Panc1 (cell line): ENCODE results near the gene TMEM271. TPM values are rescaled to one million over a fixed set of nuclear protein-coding genes. Genes with fewer than 3 reads are reported as not detected.
A peak's percentile ranks its signal among the peaks of the same experiment; 100 is the strongest.

Experiments
- ATAC-seq: fragments of 200-7000 bp; cut with Tn5 transposase; 2 replicates; pipeline ENCODE4 v1.9.1; 2020; ENCODE audit warnings: mild to moderate bottlenecking, moderate library complexity
- BruUV-seq: library from RNA; stranded (reverse); fragments of 400-500 nt; replicated peaks from 2 replicates; lab custom pipeline; 2021; lab: Mats Ljungman, UMichigan
- CTCF ChIA-PET: fragments of 300-600 bp; sonication (Branson Sonifier 250); formaldehyde crosslinking; loops from one replicate; lab custom pipeline; 2022; ENCODE audit warnings: antibody characterized with exemption; lab: Charles Lee
- POLR2A ChIA-PET: fragments of 300-600 bp; sonication (Branson Sonifier 250); formaldehyde crosslinking; loops from one replicate; lab custom pipeline; 2022; ENCODE audit warnings: antibody characterized with exemption; lab: Charles Lee
- DNase-seq: peaks from one replicate; pipeline ENCODE4 v3.0.0-alpha.2; 2010; ENCODE audit warnings: low read depth, low spot score
- H3K27ac ChIP-seq: 2 replicates; pipeline ENCODE4 v1.5.1; 2011; ENCODE audit warnings: mild to moderate bottlenecking, low read length, inconsistent platforms
- H3K27me3 ChIP-seq: fragments of 200-500 bp; sonication (Bioruptor generic); 2 replicates; pipeline ENCODE4 v1.6.0; 2014; ENCODE audit warnings: low read length, inconsistent platforms; ENCODE audit not compliant: control insufficient read depth, insufficient read depth
- H3K36me3 ChIP-seq: fragments of 200-500 bp; sonication (Bioruptor generic); 2 replicates; pipeline ENCODE4 v1.5.1; 2014; ENCODE audit warnings: inconsistent platforms, mild to moderate bottlenecking, low read length, moderate library complexity; ENCODE audit not compliant: control insufficient read depth, insufficient read depth
- H3K4me1 ChIP-seq: 2 replicates; pipeline ENCODE4 v1.5.1; 2011; ENCODE audit warnings: inconsistent platforms, mild to moderate bottlenecking, low read length, moderate library complexity; ENCODE audit not compliant: control insufficient read depth, insufficient read depth
- H3K4me3 ChIP-seq, 2 experiments: 2 replicates each; pipeline ENCODE4 v1.5.1; 2011 to 2012; ENCODE audit warnings: low read depth in 2 of 2, low read length in 2 of 2, mild to moderate bottlenecking in 2 of 2, inconsistent platforms in 1 of 2, moderate library complexity in 1 of 2
- H3K9me3 ChIP-seq: fragments of 200-500 bp; sonication (Bioruptor generic); 2 replicates; pipeline ENCODE4 v1.5.1; 2014; ENCODE audit warnings: low read depth, mild to moderate bottlenecking, inconsistent platforms, low read length, moderate library complexity; ENCODE audit not compliant: control insufficient read depth, insufficient read depth
- POLR2AphosphoS5 ChIP-seq: IDR thresholded peaks from 2 replicates; pipeline ENCODE4 v1.6.1; 2012; ENCODE audit warnings: mild to moderate bottlenecking, low read depth, low read length, moderate library complexity
- SIN3A ChIP-seq: IDR thresholded peaks from 2 replicates; pipeline ENCODE4 v1.6.1; 2012; ENCODE audit warnings: low read depth, mild to moderate bottlenecking, low read length, moderate library complexity, borderline replicate concordance; ENCODE audit not compliant: insufficient read depth
- TCF7L2 ChIP-seq: IDR thresholded peaks from 2 replicates; pipeline ENCODE4 v1.6.1; 2011; ENCODE audit warnings: mild to moderate bottlenecking, low read depth, low read length, inconsistent platforms
- in situ Hi-C: cut with HindIII; loops from 2 replicates; pipeline ENCODE4 v1.10.0; 2016; ENCODE audit warnings: low sequenced_read_pairs, low pct_unique_long_range_greater_than_20kb
- intact Hi-C: fragments of 100-400 bp; cut with micrococcal nuclease; formaldehyde crosslinking; loops from one replicate; pipeline ENCODE4 v1.10.0; 2022; ENCODE audit not compliant: unreplicated experiment
- total RNA-seq: library from RNA; stranded (reverse); gene quantifications from one replicate; pipeline ENCODE4 v1.2.1, GENCODE V29; 2021; ENCODE audit not compliant: unreplicated experiment
- TF ChIP-seq, protein P1 (sequence below): fragments of 450-650 bp; IDR thresholded peaks from 2 replicates; pipeline ENCODE4 v1.5.1; 2017; ENCODE audit warnings: mild to moderate bottlenecking
- TF ChIP-seq, protein P2 (sequence below), 2 experiments: IDR thresholded peaks; 2 replicates each; pipeline ENCODE4 v1.6.1; 2011 to 2012; ENCODE audit warnings: low read depth in 2 of 2, control low read depth in 1 of 2, low read length in 1 of 2, mild to moderate bottlenecking in 1 of 2, moderate library complexity in 1 of 2; ENCODE audit not compliant: insufficient read depth in 1 of 2

Gene TMEM271
- total RNA-seq, 1 experiment from 2014 or later: not detected

DNA sequence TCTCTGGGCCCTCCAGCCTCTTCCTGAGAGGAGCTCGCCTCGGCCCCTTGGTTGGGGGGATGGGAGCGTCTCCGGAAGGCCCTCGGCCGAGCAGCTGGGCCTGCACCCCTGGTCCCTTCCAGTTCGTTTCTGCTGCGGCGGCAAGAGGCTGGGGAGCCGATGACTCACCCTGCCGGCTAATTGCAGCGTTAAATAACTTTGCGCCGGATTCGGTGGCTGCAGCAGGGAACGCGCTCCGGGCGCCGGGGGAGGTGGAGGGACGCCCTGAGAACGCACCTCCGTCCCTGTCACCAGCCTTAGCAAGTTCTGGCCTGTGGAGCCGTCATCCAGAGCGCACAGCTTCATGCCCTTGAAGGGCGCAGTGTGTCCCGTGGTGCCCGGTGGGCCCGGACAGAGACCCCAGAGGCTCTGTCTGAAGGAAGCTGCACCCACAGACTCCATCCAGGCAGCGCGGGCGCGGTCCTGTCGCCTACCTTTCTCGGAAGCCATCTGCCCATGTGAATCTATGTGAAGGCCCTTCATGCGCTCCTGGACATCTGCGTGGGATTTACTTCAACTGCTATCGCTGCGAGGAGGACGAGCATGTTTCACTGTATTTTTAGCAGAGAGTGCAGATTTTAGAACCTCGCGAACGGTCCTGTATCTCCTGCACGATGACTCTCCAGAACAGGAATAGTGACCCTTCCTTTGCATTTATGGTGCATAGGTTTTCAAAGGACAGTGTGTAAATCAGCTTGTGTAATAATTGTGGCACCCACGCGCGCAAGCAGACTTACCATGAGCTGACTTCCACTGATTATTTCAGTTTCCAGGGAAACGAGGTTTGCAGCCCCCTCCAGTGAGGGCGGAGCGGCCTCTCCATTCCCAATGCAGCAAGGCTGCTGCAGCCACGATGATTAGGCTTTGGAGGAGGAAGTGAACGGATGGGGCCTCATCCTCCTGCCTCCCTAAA is 1.7 kb upstream of the TMEM271 start:
- ChIA-PET CTCF (no interaction called here), POLR2A (interaction anchor here (0.6 kb wide), 1 partner anchor 46 kb away, joined by 3 read pairs; no protein-coding TSS in a partner anchor)
- H3K36me3 ChIP-seq: no peaks in the 10 kb centered on the region
- in situ Hi-C loops: no loop called here
- H3K27me3 ChIP-seq: no peaks in the 10 kb centered on the region
- H3K4me3 ChIP-seq: peak overlapping the region; percentile 28 to 46
- TF ChIP-seq, protein P1, sequence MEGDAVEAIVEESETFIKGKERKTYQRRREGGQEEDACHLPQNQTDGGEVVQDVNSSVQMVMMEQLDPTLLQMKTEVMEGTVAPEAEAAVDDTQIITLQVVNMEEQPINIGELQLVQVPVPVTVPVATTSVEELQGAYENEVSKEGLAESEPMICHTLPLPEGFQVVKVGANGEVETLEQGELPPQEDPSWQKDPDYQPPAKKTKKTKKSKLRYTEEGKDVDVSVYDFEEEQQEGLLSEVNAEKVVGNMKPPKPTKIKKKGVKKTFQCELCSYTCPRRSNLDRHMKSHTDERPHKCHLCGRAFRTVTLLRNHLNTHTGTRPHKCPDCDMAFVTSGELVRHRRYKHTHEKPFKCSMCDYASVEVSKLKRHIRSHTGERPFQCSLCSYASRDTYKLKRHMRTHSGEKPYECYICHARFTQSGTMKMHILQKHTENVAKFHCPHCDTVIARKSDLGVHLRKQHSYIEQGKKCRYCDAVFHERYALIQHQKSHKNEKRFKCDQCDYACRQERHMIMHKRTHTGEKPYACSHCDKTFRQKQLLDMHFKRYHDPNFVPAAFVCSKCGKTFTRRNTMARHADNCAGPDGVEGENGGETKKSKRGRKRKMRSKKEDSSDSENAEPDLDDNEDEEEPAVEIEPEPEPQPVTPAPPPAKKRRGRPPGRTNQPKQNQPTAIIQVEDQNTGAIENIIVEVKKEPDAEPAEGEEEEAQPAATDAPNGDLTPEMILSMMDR: no peak
- TF ChIP-seq TCF7L2: no peak
- TF ChIP-seq, protein P2, sequence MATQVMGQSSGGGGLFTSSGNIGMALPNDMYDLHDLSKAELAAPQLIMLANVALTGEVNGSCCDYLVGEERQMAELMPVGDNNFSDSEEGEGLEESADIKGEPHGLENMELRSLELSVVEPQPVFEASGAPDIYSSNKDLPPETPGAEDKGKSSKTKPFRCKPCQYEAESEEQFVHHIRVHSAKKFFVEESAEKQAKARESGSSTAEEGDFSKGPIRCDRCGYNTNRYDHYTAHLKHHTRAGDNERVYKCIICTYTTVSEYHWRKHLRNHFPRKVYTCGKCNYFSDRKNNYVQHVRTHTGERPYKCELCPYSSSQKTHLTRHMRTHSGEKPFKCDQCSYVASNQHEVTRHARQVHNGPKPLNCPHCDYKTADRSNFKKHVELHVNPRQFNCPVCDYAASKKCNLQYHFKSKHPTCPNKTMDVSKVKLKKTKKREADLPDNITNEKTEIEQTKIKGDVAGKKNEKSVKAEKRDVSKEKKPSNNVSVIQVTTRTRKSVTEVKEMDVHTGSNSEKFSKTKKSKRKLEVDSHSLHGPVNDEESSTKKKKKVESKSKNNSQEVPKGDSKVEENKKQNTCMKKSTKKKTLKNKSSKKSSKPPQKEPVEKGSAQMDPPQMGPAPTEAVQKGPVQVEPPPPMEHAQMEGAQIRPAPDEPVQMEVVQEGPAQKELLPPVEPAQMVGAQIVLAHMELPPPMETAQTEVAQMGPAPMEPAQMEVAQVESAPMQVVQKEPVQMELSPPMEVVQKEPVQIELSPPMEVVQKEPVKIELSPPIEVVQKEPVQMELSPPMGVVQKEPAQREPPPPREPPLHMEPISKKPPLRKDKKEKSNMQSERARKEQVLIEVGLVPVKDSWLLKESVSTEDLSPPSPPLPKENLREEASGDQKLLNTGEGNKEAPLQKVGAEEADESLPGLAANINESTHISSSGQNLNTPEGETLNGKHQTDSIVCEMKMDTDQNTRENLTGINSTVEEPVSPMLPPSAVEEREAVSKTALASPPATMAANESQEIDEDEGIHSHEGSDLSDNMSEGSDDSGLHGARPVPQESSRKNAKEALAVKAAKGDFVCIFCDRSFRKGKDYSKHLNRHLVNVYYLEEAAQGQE (IDR thresholded peaks at IDR 0.05; ENCODE audit: insufficient read depth in 1 of 2, low read depth in 2 of 2, low read length in 1 of 2): no peak
- TF ChIP-seq SIN3A: no peak
- no peak for TF ChIP-seq POLR2AphosphoS5
- ATAC-seq (peak; percentile 68), DNase-seq (no peak)
- intact Hi-C loops: no loop called here
- H3K9me3 ChIP-seq: no peaks in the 10 kb centered on the region
- peaks cover 4% of the 10 kb centered on the region; the same call in 1 of the 2 replicates for H3K4me1 ChIP-seq
- no TSS peak for BruUV-seq
- no peak overlapping the region for H3K27ac ChIP-seq

DNA sequence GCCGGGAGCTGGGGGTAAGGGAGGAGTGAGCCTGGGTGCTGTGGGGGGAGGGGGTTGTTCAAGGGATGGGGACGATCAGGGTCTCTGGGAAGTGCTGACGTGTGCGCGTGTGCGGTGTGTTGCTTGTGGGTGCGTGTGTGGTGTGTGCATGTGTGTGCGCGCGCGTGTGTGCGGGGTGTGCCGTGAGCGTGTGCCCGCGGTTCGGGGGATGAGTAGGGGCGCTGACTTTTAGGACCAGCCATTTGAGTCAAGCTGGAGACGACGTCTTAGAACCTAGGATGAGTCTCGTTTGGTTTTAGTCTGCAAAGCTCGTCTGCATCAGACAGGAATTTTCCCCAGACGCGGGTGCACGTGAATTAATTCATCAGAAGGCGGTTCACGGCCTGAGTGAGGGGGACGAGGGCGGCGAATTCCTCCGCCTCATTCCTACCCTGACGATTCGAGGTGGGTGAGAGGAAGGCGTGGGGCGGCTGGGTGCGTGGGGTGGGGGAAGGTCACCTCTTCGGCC is 950 bp upstream of the TMEM271 start:
- peaks cover 4% of the 10 kb centered on the region; the same call in 1 of the 2 replicates for H3K4me1 ChIP-seq
- CTCF ChIA-PET: no interaction called here
- intact Hi-C loops: no loop called here
- BruUV-seq: no TSS peak
- in situ Hi-C loops: no loop called here
- no peak overlapping the region for H3K27ac ChIP-seq
- ATAC-seq (no peak; the same call in 1 of the 2 replicates), DNase-seq (no peak)
- H3K27me3 ChIP-seq: no peaks in the 10 kb centered on the region
- no peaks in the 10 kb centered on the region for H3K36me3 ChIP-seq
- POLR2A ChIA-PET: interaction anchor here (0.6 kb wide), 1 partner anchor 46 kb away, joined by 3 read pairs; no protein-coding TSS in a partner anchor
- H3K4me3 ChIP-seq: peak overlapping the region; percentile 28 to 46
- H3K9me3 ChIP-seq: no peaks in the 10 kb centered on the region
- TF ChIP-seq SIN3A: no peak
- TF ChIP-seq, protein P1: no peak
- TF ChIP-seq, protein P2 (IDR thresholded peaks at IDR 0.05; ENCODE audit: insufficient read depth in 1 of 2, low read depth in 2 of 2, low read length in 1 of 2): no peak
- no peak for TF ChIP-seq POLR2AphosphoS5
- no peak for TF ChIP-seq TCF7L2
